SU-DHL-6 (cell line): Measurements from ENCODE around the gene CXXC4.

Source experiments
- EZH2phosphoT487 ChIP-seq: fragments of 200-600 bp; sonication (generic), shearing (Covaris generic); conservative IDR thresholded peaks from 2 replicates; pipeline ENCODE4 v1.6.1; 2018; ENCODE audit warnings: mild to moderate bottlenecking, antibody characterized with exemption, low read length, moderate library complexity, mixed read lengths
- TF ChIP-seq, protein P1 (sequence below): fragments of 200-600 bp; sonication (generic); IDR thresholded peaks from one replicate; pipeline ENCODE4 v1.5.1; 2017; ENCODE audit warnings: antibody characterized with exemption, mild to moderate bottlenecking, low read length, moderate library complexity; ENCODE audit not compliant: insufficient read depth, poor library complexity, severe bottlenecking

DNA sequence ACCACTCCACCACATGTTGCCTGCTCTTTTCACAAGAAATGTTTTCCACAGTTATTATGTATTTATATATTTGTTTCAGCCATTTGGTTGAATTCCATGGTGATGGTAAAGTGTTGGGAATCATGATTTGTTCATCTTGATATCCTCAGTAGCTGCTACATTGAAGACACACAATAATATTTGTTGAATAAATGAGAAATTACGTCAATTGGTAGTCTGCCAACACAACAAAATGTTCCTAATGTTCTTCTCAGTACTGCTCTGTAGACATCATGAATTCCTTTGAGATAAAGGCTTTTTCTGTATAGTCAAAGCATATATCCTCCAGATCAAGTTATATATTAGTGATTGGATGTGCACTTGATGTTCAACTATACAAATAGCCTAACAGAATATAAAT is 29.5 kb downstream of the CXXC4 start:
- TF ChIP-seq, protein P1, sequence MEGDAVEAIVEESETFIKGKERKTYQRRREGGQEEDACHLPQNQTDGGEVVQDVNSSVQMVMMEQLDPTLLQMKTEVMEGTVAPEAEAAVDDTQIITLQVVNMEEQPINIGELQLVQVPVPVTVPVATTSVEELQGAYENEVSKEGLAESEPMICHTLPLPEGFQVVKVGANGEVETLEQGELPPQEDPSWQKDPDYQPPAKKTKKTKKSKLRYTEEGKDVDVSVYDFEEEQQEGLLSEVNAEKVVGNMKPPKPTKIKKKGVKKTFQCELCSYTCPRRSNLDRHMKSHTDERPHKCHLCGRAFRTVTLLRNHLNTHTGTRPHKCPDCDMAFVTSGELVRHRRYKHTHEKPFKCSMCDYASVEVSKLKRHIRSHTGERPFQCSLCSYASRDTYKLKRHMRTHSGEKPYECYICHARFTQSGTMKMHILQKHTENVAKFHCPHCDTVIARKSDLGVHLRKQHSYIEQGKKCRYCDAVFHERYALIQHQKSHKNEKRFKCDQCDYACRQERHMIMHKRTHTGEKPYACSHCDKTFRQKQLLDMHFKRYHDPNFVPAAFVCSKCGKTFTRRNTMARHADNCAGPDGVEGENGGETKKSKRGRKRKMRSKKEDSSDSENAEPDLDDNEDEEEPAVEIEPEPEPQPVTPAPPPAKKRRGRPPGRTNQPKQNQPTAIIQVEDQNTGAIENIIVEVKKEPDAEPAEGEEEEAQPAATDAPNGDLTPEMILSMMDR = no peak
- TF ChIP-seq EZH2phosphoT487 = no peak
